K562 (cell line): ENCODE results near the gene FOXS1. TPM values are rescaled to one million over a fixed set of nuclear protein-coding genes. Genes with fewer than 3 reads are reported as not detected.

Source experiments
- ATAC-seq: fragments of 200-7000 bp; cut with Tn5 transposase; 3 replicates; pipeline ENCODE4 v1.9.1; 2020; ENCODE audit warnings: moderate library complexity
- BruUV-seq: library from RNA; stranded (reverse); fragments of 400-500 nt; replicated peaks from 2 replicates; lab custom pipeline; 2021; lab: Mats Ljungman, UMichigan
- CTCF ChIA-PET: fragments of 300-600 bp; formaldehyde crosslinking; extraction: SDS; loops from one replicate; lab custom pipeline; 2021; ENCODE audit warnings: low intra/inter-chr PET ratio; lab: Yijun Ruan, JAX
- POLR2A ChIA-PET: fragments of 300-600, 350-650 bp; sonication (Branson Sonifier 250); formaldehyde crosslinking; extraction: SDS; loops from one replicate; lab custom pipeline; 2021; ENCODE audit warnings: antibody characterized with exemption, inconsistent platforms; lab: Yijun Ruan, JAX
- DNase-seq, 4 experiments: peaks; one replicate each; pipeline versions ENCODE4 v3.0.0 to v3.0.0-alpha.2; 2011 to 2018; ENCODE audit warnings: low spot score in 3 of 4, mixed read lengths in 3 of 4; ENCODE audit errors: extremely low read depth in 1 of 4
- FAIRE-seq: peaks from 2 replicates; lab custom pipeline; 2011; peaks lifted over from hg19 to GRCh38; lab: Jason Lieb, UNC
- H2AFZ ChIP-seq: 2 replicates; pipeline ENCODE4 v1.6.0; 2011; ENCODE audit warnings: low read depth, low read length, control low read depth, inconsistent platforms
- H3K27ac ChIP-seq: fragments of 200-600 bp; 3 replicates; pipeline ENCODE4 v1.8.0; 2011; ENCODE audit warnings: low read depth, mild to moderate bottlenecking, control low read depth, inconsistent platforms, low read length, moderate library complexity, mixed read lengths; ENCODE audit errors: extremely low read depth
- H3K27me3 ChIP-seq, 2 experiments: fragments of 300-600 bp in 1 of 2; 2 replicates in 1 of 2; 3 replicates in 1 of 2; pipeline versions ENCODE4 v1.6.0 to v1.8.0; 2011; ENCODE audit warnings: inconsistent platforms in 2 of 2, low read length in 2 of 2, mild to moderate bottlenecking in 1 of 2, mixed read lengths in 1 of 2, moderate library complexity in 1 of 2; ENCODE audit not compliant: control insufficient read depth in 2 of 2, insufficient read depth in 2 of 2
- H3K36me3 ChIP-seq: fragments of 300-600 bp; 3 replicates; pipeline ENCODE4 v1.8.0; 2011; ENCODE audit warnings: mild to moderate bottlenecking, low read length, inconsistent platforms; ENCODE audit not compliant: control insufficient read depth, insufficient read depth
- H3K4me1 ChIP-seq, 2 experiments: fragments of 200-600 bp in 1 of 2; replicated peaks in 1 of 2; 2 replicates in 1 of 2; 3 replicates in 1 of 2; pipeline versions ENCODE4 v1.5.1 to v1.8.0; 2011; ENCODE audit warnings: inconsistent platforms in 2 of 2, low read length in 2 of 2, mild to moderate bottlenecking in 1 of 2, mixed read lengths in 1 of 2, moderate library complexity in 1 of 2; ENCODE audit not compliant: control insufficient read depth in 2 of 2, insufficient read depth in 2 of 2
- H3K4me2 ChIP-seq: 2 replicates; pipeline ENCODE4 v1.6.1; 2011; ENCODE audit warnings: low read length, control low read depth, inconsistent platforms, mixed read lengths; ENCODE audit not compliant: insufficient read depth
- H3K4me3 ChIP-seq: fragments of 200-600 bp; sonication (generic), shearing (Covaris generic); 2 replicates; pipeline ENCODE4 v1.5.1; 2016; ENCODE audit warnings: control low read depth, inconsistent platforms
- H3K79me2 ChIP-seq: fragments of 200-600 bp; 3 replicates; pipeline ENCODE4 v1.8.0; 2011; ENCODE audit warnings: low read length, inconsistent platforms; ENCODE audit not compliant: control insufficient read depth, insufficient read depth
- H3K9ac ChIP-seq, 2 experiments: 2 replicates each; pipeline versions ENCODE4 v1.6.0 to v1.6.1; 2011; ENCODE audit warnings: low read depth in 2 of 2, low read length in 2 of 2, control low read depth in 1 of 2, inconsistent platforms in 1 of 2, mild to moderate bottlenecking in 1 of 2, mixed read lengths in 1 of 2; ENCODE audit not compliant: insufficient read depth in 1 of 2
- H3K9me1 ChIP-seq: one replicate; pipeline ENCODE4 v1.6.0; 2011; ENCODE audit warnings: inconsistent platforms, mild to moderate bottlenecking, low read length, moderate library complexity; ENCODE audit not compliant: control insufficient read depth, insufficient read depth
- H3K9me3 ChIP-seq: replicated peaks from 2 replicates; pipeline ENCODE4 v1.5.1; 2011; ENCODE audit warnings: low read depth, low read length, inconsistent platforms; ENCODE audit not compliant: control insufficient read depth, insufficient read depth
- H4K20me1 ChIP-seq: replicated peaks from 2 replicates; pipeline ENCODE4 v1.6.1; 2011; ENCODE audit warnings: low read length, inconsistent platforms, mixed read lengths; ENCODE audit not compliant: control insufficient read depth, insufficient read depth
- AFF4 ChIP-seq: sonication (generic); formaldehyde crosslinking; IDR thresholded peaks from 2 replicates; pipeline ENCODE4 v1.8.0; 2023; ENCODE audit warnings: mild to moderate bottlenecking, missing genetic modification reagents
- BRCA1 ChIP-seq, 2 experiments: fragments of 450-650 bp in 1 of 2; sonication (generic) in 1 of 2; formaldehyde crosslinking in 1 of 2; IDR thresholded peaks; 2 replicates each; pipeline versions ENCODE4 v1.5.0 to v1.6.1; 2017 to 2020; ENCODE audit warnings: mild to moderate bottlenecking in 1 of 2, missing genetic modification reagents in 1 of 2
- E4F1 ChIP-seq: fragments of 250-450 bp; sonication (Bioruptor Pico); IDR thresholded peaks from 2 replicates; pipeline ENCODE4 v1.5.0; 2021; ENCODE audit warnings: mild to moderate bottlenecking, borderline replicate concordance
- ELF2 ChIP-seq: fragments of 250-450 bp; sonication (Bioruptor Pico); IDR thresholded peaks from 2 replicates; pipeline ENCODE4 v1.5.0; 2021; ENCODE audit warnings: mild to moderate bottlenecking
- FOXP1 ChIP-seq: sonication (generic); formaldehyde crosslinking; IDR thresholded peaks from 2 replicates; pipeline ENCODE4 v1.8.0; 2022; ENCODE audit warnings: mild to moderate bottlenecking, missing genetic modification reagents
- JUND ChIP-seq, 2 experiments: IDR thresholded peaks; 2 replicates in 1 of 2; 3 replicates in 1 of 2; pipeline ENCODE4 v1.6.1; 2011; ENCODE audit warnings: borderline replicate concordance in 2 of 2, low read depth in 2 of 2, low read length in 2 of 2, improper control_type of control experiment in 1 of 2, missing biosample characterization in 1 of 2, missing genetic modification characterization in 1 of 2, missing genetic modification reagents in 1 of 2
- MAFF ChIP-seq: IDR thresholded peaks from 2 replicates; pipeline ENCODE4 v1.6.1; 2012; ENCODE audit warnings: low read length, improper control_type of control experiment
- MAFK ChIP-seq: IDR thresholded peaks from 2 replicates; pipeline ENCODE4 v1.6.1; 2011; ENCODE audit warnings: low read length, improper control_type of control experiment
- NCOR1 ChIP-seq: fragments of 450-650 bp; IDR thresholded peaks from 2 replicates; pipeline ENCODE4 v1.6.1; 2016; ENCODE audit warnings: mild to moderate bottlenecking, moderate library complexity
- PHB2 ChIP-seq: fragments of 450-650 bp; IDR thresholded peaks from 2 replicates; pipeline ENCODE4 v1.6.1; 2017; ENCODE audit warnings: low read depth
- PTBP1 ChIP-seq: fragments of 200-400 bp; formaldehyde crosslinking; IDR thresholded peaks from 2 replicates; pipeline ENCODE4 v1.6.1; 2017; ENCODE audit warnings: low read depth, low read length
- SMARCB1 ChIP-seq: IDR thresholded peaks from 2 replicates; pipeline ENCODE4 v1.6.1; 2011; ENCODE audit warnings: improper control_type of control experiment, low read depth; ENCODE audit not compliant: insufficient read length
- SNIP1 ChIP-seq: fragments of 450-650 bp; IDR thresholded peaks from 2 replicates; pipeline ENCODE4 v1.7.1; 2017; ENCODE audit warnings: low read depth, mild to moderate bottlenecking
- TCF7L2 ChIP-seq: fragments of 150-350 bp; IDR thresholded peaks from 2 replicates; pipeline ENCODE4 v1.6.1; 2016; ENCODE audit warnings: low read depth, mild to moderate bottlenecking, low read length, moderate library complexity
- ZNF830 ChIP-seq: fragments of 250-450 bp; sonication (Bioruptor Pico); IDR thresholded peaks from 2 replicates; pipeline ENCODE4 v1.5.0; 2021; ENCODE audit warnings: mild to moderate bottlenecking
- in situ Hi-C: fragments of 300-500 bp; cut with MboI; formaldehyde crosslinking; loops from 4 replicates; pipeline ENCODE4 v1.15.0; 2018; ENCODE audit warnings: inconsistent platforms, mixed read lengths
- intact Hi-C: fragments of 100-400 bp; cut with micrococcal nuclease; formaldehyde crosslinking; loops from 2 replicates; pipeline ENCODE4 v1.14.2; 2022
- polyA plus RNA-seq, 8 experiments: library from polyadenylated mRNA; depleted of rRNA in 4 of 8; stranded (reverse) in 5 of 8; unstranded in 3 of 8; fragments of >200 nt; fragmentation: Nextera tagmentation in 2 of 8; fragmentation: Illumina TruSeq in 1 of 8; extraction: Ambion mirVana in 2 of 8; extraction: Trizol in 1 of 8; gene quantifications; 2 replicates each; pipeline versions ENCODE4 v1.2.1 to v1.2.3, GENCODE V29; 2011 to 2014; ENCODE audit warnings: inconsistent platforms in 1 of 8, missing spikeins in 1 of 8
- total RNA-seq, 7 experiments: library from RNA; depleted of rRNA in 6 of 7; stranded (reverse); fragments of >200 nt in 6 of 7; fragmentation: Illumina TruSeq in 2 of 7; extraction: Trizol in 2 of 7; gene quantifications; 2 replicates each; pipeline versions ENCODE4 v1.2.1 to v1.2.3, GENCODE V29; 2011 to 2021; ENCODE audit warnings: low replicate concordance in 1 of 7

The FOXS1 gene
- total and polyA plus RNA-seq, 9 of the 15 experiments (the other 6 are each of a cell fraction or from before 2014, with no cell fraction given), result not detected

- TF ChIP-seq E4F1 (CRISPR knock-in tag) (no peak), ELF2 (CRISPR knock-in tag) (no peak), SNIP1 (no peak), MAFK (no peak; the same call in 1 of the 2 replicates)
Observed at GRCh38 chr20:31879143-31879987, 34.0 kb upstream of the FOXS1 start (continued).

GRCh38 chr20:31877684-31878083, 32.3 kb upstream of the FOXS1 start:
- no peaks in the 10 kb centered on the region; the same call in 1 of the 2 replicates for H4K20me1 ChIP-seq
- BruUV-seq, result no TSS peak
- in situ Hi-C loops, result no loop called here
- H3K27me3 ChIP-seq, result peaks cover 6 to 7% of the 10 kb centered on the region in 2 experiments; a peak in 2 of 5 replicates
- no peak overlapping the region for H3K9ac ChIP-seq
- CTCF ChIA-PET, result no interaction called here
- peaks cover 0 to 8% of the 10 kb centered on the region in 2 experiments; a peak in 2 of 5 replicates for H3K4me1 ChIP-seq
- no peaks in the 10 kb centered on the region for H3K36me3 ChIP-seq
- no peaks in the 10 kb centered on the region for H3K9me1 ChIP-seq
- ATAC-seq (no peak), DNase-seq (no peak), FAIRE-seq (no peak)
- no peaks in the 10 kb centered on the region for H3K9me3 ChIP-seq
- intact Hi-C loops, result no loop called here
- no peak overlapping the region for H3K4me2 ChIP-seq
- H3K4me3 ChIP-seq, result no peak overlapping the region
- POLR2A ChIA-PET, result no interaction called here
- H2AFZ ChIP-seq, result no peak overlapping the region
- no peak for TF ChIP-seq JUND (IDR thresholded peaks at IDR 0.05; ENCODE audit: borderline replicate concordance, low read depth, low read length)
- no peak for TF ChIP-seq JUND (tag; IDR thresholded peaks at IDR 0.05; ENCODE audit: borderline replicate concordance, low read depth, low read length)
- TF ChIP-seq MAFF, result no peak
- no peak for TF ChIP-seq NCOR1
- no peak for TF ChIP-seq PTBP1
- no peak for TF ChIP-seq AFF4 (CRISPR knock-in tag)
- no peak for TF ChIP-seq TCF7L2
- TF ChIP-seq PHB2, result no peak
- TF ChIP-seq ZNF830 (CRISPR knock-in tag), result no peak
- no peak for TF ChIP-seq FOXP1 (CRISPR knock-in tag)
- TF ChIP-seq SMARCB1, result no peak
- no peak for TF ChIP-seq BRCA1 (IDR thresholded peaks at IDR 0.05)
- TF ChIP-seq BRCA1 (CRISPR knock-in tag; IDR thresholded peaks at IDR 0.05), result no peak
- no peak overlapping the region for H3K27ac ChIP-seq
- no peaks in the 10 kb centered on the region for H3K79me2 ChIP-seq
